GM12865 (cell line): ENCODE results near the gene ADNP2.

Experiments
- DNase-seq: peaks from one replicate; pipeline ENCODE4 v3.0.0; 2010; ENCODE audit warnings: low read depth
- H3K4me3 ChIP-seq: 2 replicates; pipeline ENCODE4 v1.5.1; 2011; ENCODE audit warnings: mild to moderate bottlenecking, low read depth, low read length, control low read depth
- CTCF ChIP-seq: IDR thresholded peaks from 2 replicates; pipeline ENCODE4 v1.5.1; 2011; ENCODE audit warnings: low read length, control low read depth, low read depth, inconsistent platforms; ENCODE audit not compliant: insufficient read depth; ENCODE audit errors: missing control alignments

Gene ADNP2

GRCh38 chr18:80115035-80115434 is 6.0 kb downstream of the ADNP2 start:
- no peak overlapping the region for H3K4me3 ChIP-seq
- DNase-seq = no peak
- no peak for TF ChIP-seq CTCF

- H3K4me3 ChIP-seq = no peak overlapping the region
- DNase-seq = no peak
- TF ChIP-seq CTCF = no peak
Observed at GRCh38 chr18:80119111-80119510, 10.0 kb downstream of the ADNP2 start.

- no peak for TF ChIP-seq CTCF
- no peak for DNase-seq
Observed at GRCh38 chr18:80120932-80121331, 11.9 kb downstream of the ADNP2 start.

GRCh38 chr18:80124131-80124530 is 15.1 kb downstream of the ADNP2 start:
- no peak for TF ChIP-seq CTCF
- H3K4me3 ChIP-seq = no peak overlapping the region
- DNase-seq = no peak

More at GRCh38 chr18:80120932-80121331, 11.9 kb downstream of the ADNP2 start:
- no peak overlapping the region for H3K4me3 ChIP-seq

- no peak overlapping the region for H3K4me3 ChIP-seq
- no peak for TF ChIP-seq CTCF
- DNase-seq = no peak
Observed at GRCh38 chr18:80126797-80127196, 17.7 kb downstream of the ADNP2 start.

- no peak overlapping the region for H3K4me3 ChIP-seq
- TF ChIP-seq CTCF = no peak
- DNase-seq = no peak
Observed at GRCh38 chr18:80127635-80128034, 18.6 kb downstream of the ADNP2 start.

GRCh38 chr18:80129672-80130367 is 20.8 kb downstream of the ADNP2 start:
- no peak for DNase-seq
- no peak for TF ChIP-seq CTCF
- H3K4me3 ChIP-seq = no peak overlapping the region
